Measurements from ENCODE around the gene SOD3. TPM values are rescaled to one million over a fixed set of nuclear protein-coding genes. Genes with fewer than 3 reads are reported as not detected.

The SOD3 gene, protein sequence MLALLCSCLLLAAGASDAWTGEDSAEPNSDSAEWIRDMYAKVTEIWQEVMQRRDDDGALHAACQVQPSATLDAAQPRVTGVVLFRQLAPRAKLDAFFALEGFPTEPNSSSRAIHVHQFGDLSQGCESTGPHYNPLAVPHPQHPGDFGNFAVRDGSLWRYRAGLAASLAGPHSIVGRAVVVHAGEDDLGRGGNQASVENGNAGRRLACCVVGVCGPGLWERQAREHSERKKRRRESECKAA
- not detected in 2 replicates for total RNA-seq (2013; cell fraction: nucleolus; rRNA removed)
- total RNA-seq (2014; rRNA removed) (not detected in 2 replicates), total RNA-seq (2014; rRNA removed; fragmentation: Illumina TruSeq; extraction: Trizol) (not detected in 2 replicates), total RNA-seq (2021) (not detected in 2 replicates), polyA plus RNA-seq (2011; rRNA removed) (not detected in 2 replicates), polyA plus RNA-seq (2014; fragmentation: Illumina TruSeq; extraction: Trizol) (not detected in 2 replicates), polyA plus RNA-seq (2014; fragmentation: Nextera tagmentation; extraction: Ambion mirVana) (not detected), polyA plus RNA-seq (2014; rRNA removed) (not detected in 2 replicates), polyA plus RNA-seq (2016; fragmentation: Nextera tagmentation; extraction: Ambion mirVana) (not detected), polyA minus RNA-seq (2011; rRNA and poly(A)+ RNA removed) (not detected in 2 replicates), Bru-seq, nascent RNA (not detected), BruChase-seq, experiment 1, labeled RNA remaining after a 6-hour chase (not detected), BruChase-seq, experiment 2, labeled RNA remaining after a 2-hour chase (not detected)
- polyA plus RNA-seq (2011; ENCODE audit: low read depth) = not detected
- polyA plus RNA-seq (2011; cell fraction: cytosol; rRNA removed) = not detected in 2 replicates
- not detected in 2 replicates for polyA plus RNA-seq (2011; cell fraction: nucleus; rRNA removed)
- polyA plus RNA-seq (2012) = not detected in 2 replicates
- polyA minus RNA-seq (2011; cell fraction: cytosol; rRNA and poly(A)+ RNA removed) = not detected in 2 replicates
- not detected in 2 replicates for polyA minus RNA-seq (2011; cell fraction: nucleus; rRNA and poly(A)+ RNA removed)
- long read RNA-seq, experiment 1 = 0 reads
- long read RNA-seq, experiment 2 = 0 reads

DNA sequence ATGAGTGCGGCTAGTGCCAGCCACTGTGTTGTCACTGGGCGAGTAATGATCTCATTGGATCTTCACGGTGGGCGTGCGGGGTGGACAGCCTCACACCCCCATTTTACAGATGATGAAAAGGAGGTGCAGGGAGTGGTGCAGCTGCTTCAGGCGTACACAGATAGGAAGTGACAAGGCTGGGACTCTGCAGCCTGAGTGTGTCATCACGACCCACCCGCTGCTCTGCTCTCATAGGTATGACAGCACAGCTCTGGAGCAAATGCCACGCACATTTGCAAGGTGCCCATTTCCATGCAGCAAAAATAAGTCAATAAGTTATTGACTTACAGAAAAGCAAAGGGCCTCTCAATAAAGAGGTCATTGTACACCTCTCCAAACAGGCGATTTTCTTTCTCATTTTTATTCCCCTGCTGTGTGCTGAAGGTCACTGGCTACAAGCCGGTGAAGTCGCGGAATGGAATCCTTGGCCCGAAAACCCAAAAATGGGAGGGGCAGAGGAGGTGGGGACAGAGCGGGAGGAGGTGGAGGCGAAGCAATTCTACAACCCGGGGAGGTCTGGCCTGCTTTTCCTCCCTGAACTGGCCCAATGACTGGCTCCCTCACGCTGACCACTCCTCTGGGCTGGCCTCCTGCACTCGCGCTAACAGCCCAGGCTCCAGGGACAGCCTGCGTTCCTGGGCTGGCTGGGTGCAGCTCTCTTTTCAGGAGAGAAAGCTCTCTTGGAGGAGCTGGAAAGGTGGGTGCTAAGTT lies at the start of gene SOD3:
Gene SOD3 (plus strand): TSS at position 658 of the 750 bp plus-strand sequence. CDS start 3,949 bp downstream, outside the sequence.
- no peak for FAIRE-seq
- ChIA-PET CTCF (no interaction called here), RAD21 (ENCODE audit: unreplicated experiment) (no interaction called here), SMC1A (ENCODE audit: uncharacterized antibody, unreplicated experiment) (interaction anchor here (0.5 to 1.4 kb wide), 2 partner anchors 8 to 12 kb away, joined by 3 read pairs; no protein-coding TSS in a partner anchor), POLR2A (no interaction called here)
- Histone ChIP-seq H3K9ac (ENCODE audit: control insufficient read depth, insufficient read depth, low read length) (no peak within 1 kb of the TSS), H3K27ac (ENCODE audit: control insufficient read depth, insufficient read depth) (no peak within 1 kb of the TSS), H3K4me2 (ENCODE audit: control insufficient read depth, insufficient read depth) (no peak within 1 kb of the TSS), H3K79me2 (ENCODE audit: control insufficient read depth, insufficient read depth, low read length) (no peaks in the 10 kb centered on the region), H3K4me1 (ENCODE audit: control insufficient read depth, insufficient read depth, low read length) (no peaks in the 10 kb centered on the region), H3K4me3 (no peak within 1 kb of the TSS), H4K20me1 (ENCODE audit: control insufficient read depth, insufficient read depth) (no peaks in the 10 kb centered on the region), H3K9me3 (replicated peaks; ENCODE audit: control insufficient read depth, insufficient read depth, low read length) (no peaks in the 10 kb centered on the region; the same call in 2 of the 3 replicates), H3K36me3 (ENCODE audit: control insufficient read depth in 2 of 2, insufficient read depth in 2 of 2, low read length in 1 of 2) (no peaks in the 10 kb centered on the region), H2AFZ (ENCODE audit: control insufficient read depth, low read depth, low read length) (no peak within 1 kb of the TSS), H3K27me3 (replicated peaks in 1 of 2; ENCODE audit: control insufficient read depth in 2 of 2, insufficient read depth in 2 of 2, low read length in 1 of 2) (no peaks in the 10 kb centered on the region; a peak in 1 of 4 replicates)
- no peak for ATAC-seq
- in situ Hi-C loops (cut with MboI) = no loop called here
- TF ChIP-seq CHD2 (IDR thresholded peaks at IDR 0.05; ENCODE audit: borderline replicate concordance, low read depth, low read length) (no peak), SRF (IDR thresholded peaks at IDR 0.05; ENCODE audit: low read depth in 2 of 2, low read length in 2 of 2) (no peak)
- intact Hi-C loops (cut with micrococcal nuclease; ENCODE audit: unreplicated experiment) = no loop called here
- DNase-seq (ENCODE audit: low read depth, low spot score) = no peak
- 40% methylated on average over 21 of the region's 21 CpGs for WGBS (ENCODE audit: insufficient coverage, insufficient replicate concordance, low lambda C conversion rate, missing lambda C conversion rate)
- no TSS peak for BruUV-seq (replicated peaks)

Data from GM12878 (cell line).